Peyer's patch (tissue), 4 donors: ENCODE measurements around the gene FGF1.

Source experiments
- CTCF ChIP-seq, 6 experiments: fragments of 450-650 bp in 4 of 6; fragments of 200-600 bp in 2 of 6; sonication (generic) in 1 of 6; IDR thresholded peaks; one replicate each; pipeline ENCODE4 v1.5.1; 2017 to 2019; ENCODE audit warnings: antibody characterized with exemption in 6 of 6, mild to moderate bottlenecking in 3 of 6, moderate library complexity in 1 of 6
- POLR2A ChIP-seq, 2 donors: fragments of 450-650 bp; IDR thresholded peaks; one replicate each; pipeline ENCODE4 v1.5.1; 2017; ENCODE audit warnings: antibody characterized with exemption in 2 of 2, mild to moderate bottlenecking in 2 of 2, moderate library complexity in 2 of 2

DNA sequence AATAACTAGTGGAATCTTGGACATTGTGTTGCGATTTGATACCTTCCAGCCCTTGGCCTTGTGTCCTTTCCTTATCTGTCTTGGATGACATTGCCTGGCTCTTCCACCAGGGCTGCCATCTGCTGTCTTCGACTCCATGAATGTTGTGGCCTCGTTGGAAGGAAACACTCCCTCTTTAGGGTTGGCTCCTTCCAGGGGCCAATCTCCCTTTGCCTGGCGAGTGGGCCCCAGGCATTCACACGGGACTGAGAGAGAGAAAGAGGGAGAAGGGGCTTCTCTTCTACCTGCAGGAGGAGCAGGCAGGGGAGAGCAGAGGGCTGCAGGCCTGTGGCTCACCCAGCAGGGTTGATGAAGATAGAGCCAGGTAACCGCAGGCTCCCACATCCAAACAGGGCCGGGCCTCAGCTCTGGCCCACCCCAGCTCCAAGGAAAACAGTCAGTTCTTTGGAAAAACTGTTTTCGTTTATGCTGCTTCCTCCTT is 31.3 kb downstream of the FGF1 start:
- TF ChIP-seq POLR2A (IDR thresholded peaks at IDR 0.05) (no peak), CTCF (IDR thresholded peaks at IDR 0.05) (no peak)
